Esophagus squamous epithelium (tissue), 4 donors: Measurements from ENCODE around the gene THY1.

Source experiments
- CTCF ChIP-seq, 6 experiments: fragments of 450-650 bp in 4 of 6; fragments of 200-600 bp in 2 of 6; sonication (generic) in 2 of 6; IDR thresholded peaks; one replicate each; pipeline ENCODE4 v1.5.1; 2016 to 2019; ENCODE audit warnings: antibody characterized with exemption in 6 of 6, mild to moderate bottlenecking in 4 of 6, moderate library complexity in 4 of 6
- POLR2A ChIP-seq, 4 donors: fragments of 450-650 bp; IDR thresholded peaks; one replicate each; pipeline ENCODE4 v1.6.1; 2017; ENCODE audit warnings: antibody characterized with exemption in 4 of 4, mild to moderate bottlenecking in 4 of 4, moderate library complexity in 3 of 4

DNA sequence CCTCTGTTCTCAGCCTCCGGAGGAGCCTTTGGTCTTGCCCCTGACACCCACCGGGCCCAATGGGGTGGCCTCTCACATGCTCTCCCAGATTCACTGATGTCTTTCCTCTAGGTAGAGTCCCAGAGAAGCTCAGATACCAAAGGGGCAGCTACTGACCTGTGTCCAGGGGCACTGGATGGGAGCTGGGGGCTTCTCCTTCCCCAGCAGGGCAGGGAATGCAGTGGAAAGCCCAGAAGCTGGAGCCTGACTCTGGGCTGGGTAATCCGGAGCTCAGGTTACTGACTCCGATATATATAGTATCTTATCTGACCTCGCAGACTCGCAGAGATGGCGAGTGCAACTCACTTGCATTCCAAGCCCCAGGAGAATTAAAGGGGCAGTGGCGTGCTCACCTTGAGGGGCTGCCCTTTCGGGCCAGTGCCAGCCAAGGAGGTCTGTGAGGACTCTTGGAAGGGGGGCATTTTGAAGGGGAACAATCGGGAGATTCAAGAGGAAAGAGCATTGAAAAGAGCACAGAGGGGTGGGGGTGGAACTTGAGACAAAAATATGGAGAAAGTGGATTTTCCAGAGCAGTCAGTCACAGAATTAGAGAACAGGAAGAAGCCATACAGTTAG is 44.0 kb downstream of the THY1 start:
- TF ChIP-seq CTCF (IDR thresholded peaks at IDR 0.05) (no peak), POLR2A (IDR thresholded peaks at IDR 0.05) (no peak)
